GM12872 (cell line): ENCODE results near the gene TM9SF4.

Experiments
- TF ChIP-seq, protein P1 (sequence below): IDR thresholded peaks from 3 replicates; pipeline ENCODE4 v1.5.1; 2011; ENCODE audit warnings: low read depth, mild to moderate bottlenecking, low read length, moderate library complexity; ENCODE audit not compliant: insufficient read depth

TM9SF4 gene

DNA sequence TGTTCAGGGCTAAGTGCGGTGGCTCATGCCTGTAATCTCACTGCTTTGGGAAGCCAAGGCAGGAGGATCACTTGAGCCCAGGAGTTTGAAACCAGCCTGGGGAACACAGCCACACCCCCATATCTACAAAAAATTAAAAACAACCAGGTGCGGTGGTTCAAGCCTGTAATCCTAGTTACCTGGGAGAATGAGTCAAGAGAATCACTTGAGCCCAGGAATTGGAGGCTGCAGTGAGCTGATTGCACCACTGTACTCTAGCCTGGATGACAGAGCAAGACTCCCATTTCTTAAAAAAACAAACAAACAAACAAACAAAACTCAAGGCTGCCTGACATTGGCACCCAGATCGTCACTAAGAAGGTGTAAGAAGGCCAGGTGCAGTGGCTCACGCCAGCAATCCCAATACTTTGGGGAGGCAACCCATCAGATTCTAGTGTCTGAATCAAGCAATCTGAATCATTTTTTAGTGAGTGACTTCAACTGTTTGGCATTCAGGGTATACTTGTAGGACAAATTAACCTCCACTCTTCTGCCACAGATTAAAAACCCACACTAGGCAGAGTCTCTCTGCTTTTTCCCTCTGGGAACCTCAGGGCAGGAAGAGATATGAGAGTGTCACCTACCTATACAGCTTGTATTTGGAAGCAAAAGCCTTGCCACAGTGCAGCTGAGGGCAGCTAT is 91.9 kb downstream of the TM9SF4 start:
- TF ChIP-seq, protein P1, sequence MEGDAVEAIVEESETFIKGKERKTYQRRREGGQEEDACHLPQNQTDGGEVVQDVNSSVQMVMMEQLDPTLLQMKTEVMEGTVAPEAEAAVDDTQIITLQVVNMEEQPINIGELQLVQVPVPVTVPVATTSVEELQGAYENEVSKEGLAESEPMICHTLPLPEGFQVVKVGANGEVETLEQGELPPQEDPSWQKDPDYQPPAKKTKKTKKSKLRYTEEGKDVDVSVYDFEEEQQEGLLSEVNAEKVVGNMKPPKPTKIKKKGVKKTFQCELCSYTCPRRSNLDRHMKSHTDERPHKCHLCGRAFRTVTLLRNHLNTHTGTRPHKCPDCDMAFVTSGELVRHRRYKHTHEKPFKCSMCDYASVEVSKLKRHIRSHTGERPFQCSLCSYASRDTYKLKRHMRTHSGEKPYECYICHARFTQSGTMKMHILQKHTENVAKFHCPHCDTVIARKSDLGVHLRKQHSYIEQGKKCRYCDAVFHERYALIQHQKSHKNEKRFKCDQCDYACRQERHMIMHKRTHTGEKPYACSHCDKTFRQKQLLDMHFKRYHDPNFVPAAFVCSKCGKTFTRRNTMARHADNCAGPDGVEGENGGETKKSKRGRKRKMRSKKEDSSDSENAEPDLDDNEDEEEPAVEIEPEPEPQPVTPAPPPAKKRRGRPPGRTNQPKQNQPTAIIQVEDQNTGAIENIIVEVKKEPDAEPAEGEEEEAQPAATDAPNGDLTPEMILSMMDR, result no peak

DNA sequence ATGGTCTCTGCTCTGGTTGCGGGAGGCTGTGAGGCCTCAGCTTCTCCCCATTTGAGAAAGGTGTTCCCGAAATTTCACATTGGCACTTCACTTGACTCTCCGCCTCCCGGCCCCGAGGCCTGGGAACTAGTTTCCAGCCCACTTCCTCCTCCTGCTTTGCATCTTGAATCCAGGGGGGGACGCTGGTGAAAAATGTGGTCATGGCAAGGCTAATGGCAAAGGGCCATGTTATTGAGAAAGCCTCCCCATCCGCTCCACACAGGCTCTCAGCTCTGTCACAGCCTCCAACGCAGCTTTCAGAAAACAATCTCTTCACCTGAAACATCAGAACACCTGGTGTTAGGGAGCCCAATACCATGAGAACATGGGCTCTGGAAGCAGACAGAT is 92.5 kb downstream of the TM9SF4 start:
- TF ChIP-seq, protein P1, result no peak

DNA sequence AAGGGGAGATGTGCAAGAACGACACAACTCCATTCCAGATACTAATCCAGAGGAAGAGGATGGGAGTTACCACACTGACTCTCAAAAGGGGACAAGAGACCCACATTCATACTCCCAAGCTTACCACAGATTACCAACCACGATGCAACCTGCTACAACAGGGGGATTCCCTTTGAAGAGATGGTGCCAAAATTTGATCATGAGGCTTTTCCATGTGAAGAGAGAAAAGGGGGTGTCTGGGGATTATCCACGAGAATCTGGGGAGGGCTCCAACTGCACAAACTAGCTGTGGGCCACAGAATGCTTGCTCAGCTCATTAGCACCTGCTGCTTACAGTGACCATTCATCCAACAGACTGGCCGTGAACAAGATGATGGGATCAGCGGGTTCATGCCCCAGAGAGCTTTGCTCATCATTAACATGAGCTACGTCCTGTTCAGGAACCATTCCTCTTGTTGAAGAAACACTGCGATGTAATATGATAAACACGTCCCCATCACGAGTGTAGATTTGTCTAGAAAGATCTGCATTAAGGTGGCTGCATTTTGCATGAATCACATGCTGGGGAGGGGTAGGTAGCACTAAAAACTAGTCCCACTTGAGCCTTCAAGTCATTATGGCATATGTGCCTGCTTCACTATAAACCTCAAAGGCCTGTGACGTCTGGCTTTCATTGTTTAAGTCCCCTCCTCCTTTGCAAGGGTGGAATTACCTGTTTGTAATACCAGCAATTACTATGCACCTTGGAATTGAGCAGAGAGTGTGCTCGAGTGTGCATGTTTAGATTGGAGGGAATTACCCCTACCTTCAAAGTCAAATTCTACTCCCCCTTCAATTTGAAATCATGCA is 94.1 kb downstream of the TM9SF4 start:
- TF ChIP-seq, protein P1, result no peak

DNA sequence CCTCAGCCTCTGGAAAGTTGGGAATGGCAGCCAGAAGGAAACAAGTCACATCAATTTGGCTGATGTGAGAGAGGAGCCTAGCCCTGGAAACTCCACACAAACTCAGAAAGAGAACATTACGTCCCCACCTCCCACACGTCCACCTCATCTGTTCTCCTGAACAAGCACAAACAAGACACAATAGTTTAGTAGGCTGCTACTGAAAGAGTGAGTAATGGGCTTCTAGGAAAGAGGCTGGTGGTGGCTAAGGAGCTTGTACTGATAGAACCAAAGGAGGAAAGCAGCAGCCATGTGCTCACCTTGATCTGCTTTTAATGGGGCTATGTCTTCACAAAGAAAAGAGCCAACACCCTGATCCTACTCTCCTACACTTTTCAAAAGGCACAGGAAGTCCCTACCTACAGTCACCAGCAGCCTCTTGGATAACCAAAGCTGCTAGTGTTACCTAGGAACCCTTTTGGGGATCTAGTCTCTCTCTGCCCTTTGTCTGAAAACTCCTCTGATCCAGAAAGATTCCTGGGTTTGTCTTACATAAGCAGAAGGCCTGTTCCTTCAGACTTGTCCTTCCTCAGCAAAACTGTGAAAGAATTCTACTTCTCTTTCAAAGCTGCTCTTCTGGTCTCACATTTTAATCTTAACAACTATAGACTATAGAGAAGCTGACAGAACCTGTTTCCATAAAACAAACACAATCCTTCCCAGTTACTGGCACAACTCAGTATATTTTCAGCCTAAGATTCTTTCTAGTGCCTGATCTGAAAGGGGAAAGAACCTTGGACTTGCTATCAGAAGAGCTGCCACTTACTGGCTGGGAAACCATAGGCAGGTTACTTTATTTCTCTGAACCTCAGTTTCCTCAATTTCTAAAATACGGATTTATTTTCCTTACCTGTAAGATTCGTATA is 94.9 kb downstream of the TM9SF4 start:
- TF ChIP-seq, protein P1, result no peak

DNA sequence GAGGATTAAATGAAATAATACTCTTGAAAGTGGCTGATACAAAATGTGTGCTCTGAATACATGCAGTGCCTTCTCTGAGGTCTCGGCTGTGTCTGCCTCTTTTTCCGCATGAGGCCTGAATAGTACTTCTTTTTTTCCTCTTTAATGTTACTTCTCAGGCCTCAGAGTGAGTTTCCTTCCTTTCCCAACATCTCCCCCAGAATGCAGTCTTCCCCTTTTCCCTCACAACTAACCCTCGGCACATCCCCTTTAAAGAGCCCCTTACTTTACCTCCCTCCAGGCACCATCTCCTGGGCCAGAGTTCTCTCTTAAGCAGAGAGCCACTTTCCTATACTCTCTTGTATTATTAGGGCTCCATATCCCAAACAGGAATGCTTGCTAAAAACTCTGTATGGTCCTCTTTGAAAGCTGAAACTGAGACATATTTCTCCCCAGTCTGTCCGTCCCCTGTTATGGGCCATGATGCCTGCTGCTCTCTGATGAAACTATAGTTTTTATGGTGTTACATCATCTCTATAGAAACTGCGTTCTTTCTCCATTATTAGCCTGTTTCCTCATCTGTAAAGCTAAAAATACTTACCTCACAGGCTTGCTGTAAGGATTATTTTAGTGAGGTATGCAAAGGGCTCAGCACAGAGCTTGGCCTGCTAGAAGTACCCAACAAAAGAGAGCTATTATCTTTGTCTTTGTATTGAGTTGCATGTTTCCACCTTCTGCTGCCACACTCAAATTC is 95.8 kb downstream of the TM9SF4 start:
- TF ChIP-seq, protein P1, result no peak

DNA sequence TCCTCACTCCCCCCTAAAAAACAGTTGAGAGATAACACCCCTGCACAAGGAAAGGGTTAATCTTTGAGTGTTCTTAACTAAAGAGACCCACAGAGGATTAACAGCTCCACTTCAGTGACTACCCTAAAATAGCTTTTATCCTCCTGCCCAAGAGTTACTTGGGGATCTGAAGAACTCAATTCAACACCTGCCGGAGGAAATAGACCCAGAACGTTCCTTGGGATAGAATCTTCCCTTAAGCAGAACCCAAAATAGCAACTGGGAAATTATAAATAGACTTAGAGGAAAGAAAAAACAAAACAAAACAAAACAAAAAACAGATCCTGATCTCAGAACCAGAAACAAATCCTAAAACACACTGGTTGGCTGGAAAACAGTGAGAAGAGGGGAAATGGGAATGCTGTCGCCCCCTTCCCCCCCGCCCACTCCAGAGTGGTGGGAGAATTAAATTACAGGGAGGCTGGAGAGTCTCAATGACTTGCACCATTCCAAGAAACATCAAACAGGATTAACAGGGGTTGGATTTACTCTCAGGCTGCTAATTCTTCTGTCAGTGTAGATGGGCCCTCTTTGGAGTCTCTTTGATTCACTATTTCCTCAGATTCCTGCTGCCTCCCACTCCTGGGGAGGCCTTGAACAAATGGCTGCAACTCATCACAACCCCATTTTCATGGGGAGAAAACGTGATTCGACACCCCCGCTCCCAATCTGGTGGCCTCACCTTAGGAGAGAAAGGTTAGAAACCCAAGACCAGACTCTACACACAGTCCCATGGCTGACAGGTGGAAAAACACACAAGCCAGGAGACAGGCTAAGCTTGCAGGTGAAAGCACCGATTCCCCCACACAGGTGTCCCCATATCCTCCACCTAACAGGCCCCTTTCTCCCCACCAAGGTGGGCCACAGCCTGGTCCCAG is 96.6 kb downstream of the TM9SF4 start:
- TF ChIP-seq, protein P1, result no peak
